ENCODE results near the gene GPC3.

GPC3 gene

DNA sequence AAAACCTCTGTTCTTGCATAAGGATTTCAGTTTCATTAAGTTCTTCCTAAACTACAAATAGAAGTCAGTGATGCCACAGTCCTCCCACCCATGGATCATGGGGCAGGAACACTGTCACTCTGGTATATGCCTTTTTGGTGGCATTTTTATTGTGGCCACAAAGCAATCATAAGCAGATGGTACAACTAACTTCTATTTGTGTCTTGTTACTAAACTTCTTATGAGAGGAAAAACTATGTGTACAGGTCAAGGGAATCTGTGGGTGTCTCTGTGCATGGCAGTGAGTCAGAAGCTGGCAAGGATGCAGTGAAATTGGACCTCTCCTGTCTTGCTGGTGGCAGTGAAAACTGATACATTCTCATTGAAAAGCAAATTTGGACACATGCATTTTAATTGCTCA lies 325.1 kb downstream of the GPC3 start:
- DNase-seq (ENCODE audit: extremely low read depth in 1 of 2, low read depth in 1 of 2): no peak

DNA sequence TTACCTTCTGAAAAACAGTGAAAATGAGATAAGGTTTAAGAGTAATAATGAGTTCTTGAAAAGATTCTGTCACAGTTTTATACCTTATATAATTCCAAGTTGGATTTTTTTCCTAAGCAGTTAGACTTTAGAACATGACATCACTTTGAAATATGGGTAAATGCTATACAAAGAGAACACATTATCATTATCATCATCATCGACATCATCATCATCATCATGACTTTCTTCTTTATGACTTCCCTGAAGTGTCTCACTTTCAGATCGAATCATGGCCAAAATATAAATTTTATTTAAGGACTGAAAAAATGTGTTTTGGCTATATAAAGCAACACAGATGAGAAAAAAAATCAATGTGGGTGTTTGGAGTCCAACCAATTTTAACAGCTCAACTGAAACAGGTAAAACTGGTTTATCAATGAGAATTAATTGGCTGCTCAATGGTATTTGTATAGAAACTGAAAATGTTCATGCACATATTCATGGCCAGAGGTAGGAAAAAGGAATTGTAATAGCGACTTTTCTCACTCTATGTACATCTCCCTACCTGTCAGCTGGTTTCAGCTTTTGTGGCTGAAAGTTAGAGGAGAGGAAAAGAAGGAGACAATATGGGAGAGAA lies 327.0 kb downstream of the GPC3 start:
- DNase-seq (ENCODE audit: extremely low read depth in 1 of 2, low read depth in 1 of 2): no peak

GRCh38 chrX:133655275-133656265 lies 329.8 kb downstream of the GPC3 start:
- no peak for DNase-seq (ENCODE audit: extremely low read depth in 1 of 2, low read depth in 1 of 2)

DNA sequence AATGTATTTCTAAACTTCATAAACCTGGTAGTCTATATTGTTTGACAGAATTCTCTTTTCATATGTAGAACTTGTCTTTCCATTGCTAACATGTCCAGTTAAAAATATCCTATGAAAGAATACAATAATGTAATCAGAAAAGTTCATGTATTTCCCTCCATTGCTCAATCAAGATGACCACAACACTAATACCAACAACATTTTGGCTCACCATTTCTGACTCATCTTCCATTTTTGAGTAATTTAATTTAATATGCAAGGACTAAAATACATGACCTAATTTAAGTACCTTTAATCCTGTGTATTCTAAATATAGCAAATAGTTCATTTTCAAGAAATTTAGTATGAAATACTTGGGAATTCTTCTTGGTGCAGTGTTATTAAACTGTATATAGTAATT lies 330.6 kb downstream of the GPC3 start:
- DNase-seq (ENCODE audit: extremely low read depth in 1 of 2, low read depth in 1 of 2): no peak

GRCh38 chrX:133653358-133653757 lies 332.0 kb downstream of the GPC3 start:
- no peak for DNase-seq (ENCODE audit: extremely low read depth in 1 of 2, low read depth in 1 of 2)

- DNase-seq (ENCODE audit: extremely low read depth in 1 of 2, low read depth in 1 of 2): no peak
Measured at GRCh38 chrX:133652185-133652584, 333.2 kb downstream of the GPC3 start.

DNA sequence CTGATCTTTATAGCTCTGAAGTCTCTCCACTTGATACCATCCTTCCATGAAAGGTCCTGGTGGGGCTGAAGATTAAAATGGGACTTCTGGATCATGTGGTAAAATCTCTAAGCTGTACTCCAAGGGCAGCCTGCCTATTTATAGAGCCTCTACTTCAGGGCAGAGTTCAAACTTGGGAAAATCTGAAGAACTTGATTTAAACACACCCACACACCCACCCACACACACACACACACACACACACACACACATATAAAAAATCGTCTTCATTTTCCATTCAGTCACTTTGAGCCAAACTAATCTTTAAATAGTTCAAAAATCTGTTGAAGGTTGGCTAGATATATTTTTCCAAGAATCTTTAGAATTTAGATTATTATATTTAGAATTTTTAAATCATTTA lies 335.2 kb downstream of the GPC3 start:
- no peak for DNase-seq (ENCODE audit: extremely low read depth in 1 of 2, low read depth in 1 of 2)

DNA sequence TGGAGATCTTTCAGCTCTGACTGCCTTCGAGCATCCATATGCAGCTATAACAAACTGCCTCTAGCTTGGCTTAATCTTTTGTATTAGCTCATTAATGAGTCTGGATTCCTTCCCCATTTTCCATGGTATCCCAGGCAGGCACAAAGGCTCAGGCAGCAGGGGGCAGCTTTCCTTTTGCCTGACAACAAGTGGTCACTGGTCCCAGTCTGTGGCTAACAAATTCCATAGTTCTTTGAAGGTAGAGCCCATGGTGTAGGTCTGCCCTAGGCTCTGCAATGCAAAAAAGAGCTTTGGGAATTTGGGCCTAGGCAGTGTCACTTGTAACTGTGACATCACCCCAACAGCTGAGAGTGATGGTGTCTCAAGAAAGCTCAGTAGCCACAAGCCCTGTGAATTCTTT lies 335.7 kb downstream of the GPC3 start:
- no peak for DNase-seq (ENCODE audit: extremely low read depth in 1 of 2, low read depth in 1 of 2)

GRCh38 chrX:133648594-133648993 lies 336.8 kb downstream of the GPC3 start:
- DNase-seq (ENCODE audit: extremely low read depth in 1 of 2, low read depth in 1 of 2): no peak

- no peak for DNase-seq (ENCODE audit: extremely low read depth in 1 of 2, low read depth in 1 of 2)
Measured at GRCh38 chrX:133646719-133647116, 338.7 kb downstream of the GPC3 start.

DNA sequence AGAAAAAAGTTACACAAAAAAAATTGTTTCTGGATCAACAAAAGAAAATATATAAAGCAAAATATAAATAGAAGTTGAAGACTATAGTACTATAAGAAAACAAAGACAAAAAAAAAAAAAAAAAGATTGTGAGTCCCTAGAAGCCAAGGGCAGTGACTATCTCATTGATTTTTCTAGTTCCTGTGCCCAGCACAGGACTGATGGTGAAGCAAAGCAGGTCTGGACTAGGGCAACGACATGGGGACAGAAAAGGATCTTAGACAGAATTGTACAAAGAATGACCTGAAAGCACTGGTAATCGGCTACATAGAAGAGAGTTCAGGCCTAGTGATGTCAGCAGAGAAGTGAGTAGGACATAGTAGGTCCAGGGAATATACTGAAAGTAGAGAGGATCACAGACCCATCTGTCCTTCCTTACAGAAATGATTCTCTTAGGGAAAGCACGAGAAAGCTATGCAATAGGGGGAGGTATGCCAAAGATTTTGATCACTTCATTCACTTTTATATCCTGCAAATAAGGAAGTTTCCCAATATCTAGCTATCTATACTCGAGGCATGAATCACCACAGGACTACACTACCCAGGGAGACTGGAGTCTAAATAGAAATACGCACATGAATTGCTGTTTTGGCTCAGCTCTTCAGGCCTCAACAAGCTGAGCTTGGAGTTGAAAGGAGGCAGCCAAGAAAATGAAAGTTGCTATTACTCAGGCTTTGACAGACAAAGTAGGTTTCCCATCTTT lies 339.2 kb downstream of the GPC3 start:
- no peak for DNase-seq (ENCODE audit: extremely low read depth in 1 of 2, low read depth in 1 of 2)

DNA sequence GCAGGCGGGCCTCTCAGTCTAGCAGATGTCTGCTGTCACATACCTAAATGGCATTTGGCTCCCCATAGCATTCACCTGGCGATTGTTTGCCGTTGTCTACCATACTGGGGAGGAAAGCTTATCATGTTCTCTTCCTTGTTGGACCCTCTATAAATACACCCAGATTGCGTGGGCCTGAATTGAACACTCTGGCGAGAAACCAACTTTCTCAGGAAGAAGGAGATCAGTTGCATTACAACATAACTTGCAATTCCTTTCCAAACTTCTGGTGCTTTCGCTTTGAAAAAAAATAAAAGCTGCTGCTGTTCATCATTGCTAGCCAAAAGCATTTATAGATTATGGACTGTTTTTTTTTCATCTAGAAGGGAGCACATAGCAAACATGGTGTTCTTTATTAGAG lies 340.1 kb downstream of the GPC3 start:
- DNase-seq (ENCODE audit: extremely low read depth in 1 of 2, low read depth in 1 of 2): no peak

GRCh38 chrX:133640161-133641015 lies 345.0 kb downstream of the GPC3 start:
- no peak for DNase-seq (ENCODE audit: extremely low read depth in 1 of 2, low read depth in 1 of 2)

- DNase-seq (ENCODE audit: extremely low read depth in 1 of 2, low read depth in 1 of 2): no peak
Measured at GRCh38 chrX:133639726-133640125, 345.7 kb downstream of the GPC3 start.

GRCh38 chrX:133638285-133638684 lies 347.1 kb downstream of the GPC3 start:
- DNase-seq (ENCODE audit: extremely low read depth in 1 of 2, low read depth in 1 of 2): no peak

- no peak for DNase-seq (ENCODE audit: extremely low read depth in 1 of 2, low read depth in 1 of 2)
Measured at GRCh38 chrX:133637765-133638164, 347.6 kb downstream of the GPC3 start.

DNA sequence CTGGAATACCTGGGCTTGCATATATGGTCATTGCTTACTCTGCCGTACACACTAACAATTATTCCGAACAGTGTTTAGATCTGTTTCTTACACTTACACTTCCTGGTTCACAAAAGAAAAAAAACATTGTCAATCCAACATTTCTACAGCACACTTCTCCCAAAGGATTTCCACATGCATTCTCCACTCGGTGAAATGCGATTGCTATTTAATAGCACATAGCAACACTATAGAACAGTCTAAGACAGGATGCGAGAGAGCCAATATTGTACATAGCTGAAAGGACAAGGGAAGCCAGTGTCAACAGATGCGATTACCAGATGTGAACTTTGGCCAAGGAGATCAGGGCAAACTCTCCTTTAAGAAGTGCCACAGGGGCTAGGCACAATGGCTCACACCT lies 349.4 kb downstream of the GPC3 start:
- DNase-seq (ENCODE audit: extremely low read depth in 1 of 2, low read depth in 1 of 2): no peak

GRCh38 chrX:133634416-133634815 lies 351.0 kb downstream of the GPC3 start:
- no peak for DNase-seq (ENCODE audit: extremely low read depth in 1 of 2, low read depth in 1 of 2)

GRCh38 chrX:133633950-133634349 lies 351.4 kb downstream of the GPC3 start:
- DNase-seq (ENCODE audit: extremely low read depth in 1 of 2, low read depth in 1 of 2): no peak

DNA sequence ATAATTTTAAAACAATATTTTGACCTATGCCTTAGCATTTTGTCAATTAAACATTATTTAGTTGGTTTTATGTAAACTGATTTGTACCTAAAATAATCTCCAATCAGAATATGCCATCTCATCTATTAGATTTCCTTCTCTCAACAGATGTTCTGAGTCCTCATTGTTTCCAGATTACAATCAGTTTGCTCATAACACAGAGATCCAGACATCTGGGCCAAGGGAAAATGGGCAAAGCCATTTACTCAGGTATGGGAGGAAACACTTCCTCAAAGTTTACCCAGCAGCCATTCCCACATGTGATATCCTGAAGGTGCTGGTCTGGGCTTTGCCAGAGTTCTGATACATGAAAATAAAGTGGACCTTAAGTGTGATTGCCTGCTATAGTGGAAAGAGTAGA lies 352.2 kb downstream of the GPC3 start:
- DNase-seq (ENCODE audit: extremely low read depth in 1 of 2, low read depth in 1 of 2): no peak

GRCh38 chrX:133630362-133630761 lies 355.0 kb downstream of the GPC3 start:
- DNase-seq (ENCODE audit: extremely low read depth in 1 of 2, low read depth in 1 of 2): no peak

Data from stimulated activated CD8-positive, alpha-beta memory T cell treated with anti-CD3 and anti-CD28 coated beads, Interleukin-7, amount 100 ng/mL, for 48 hours (primary cell).